Tibial nerve (tissue), 4 donors: Measurements from ENCODE around the gene CFAP206. TPM values are rescaled to one million over a fixed set of nuclear protein-coding genes. Genes with fewer than 3 reads are reported as not detected.

ENCODE experiments used
- DNase-seq, 2 donors: peaks; one replicate each; pipeline ENCODE4 v3.0.0-alpha.2; 2019; ENCODE audit warnings: low spot score in 2 of 2
- H3K27ac ChIP-seq, 4 donors: fragments of 200-600 bp; sonication (generic) in 3 of 4; one replicate each; pipeline ENCODE4 v1.5.1; 2017 to 2019; ENCODE audit warnings: mild to moderate bottlenecking in 1 of 4
- H3K27me3 ChIP-seq, 2 donors: fragments of 200-600 bp; sonication (generic) in 1 of 2; one replicate each; pipeline versions ENCODE4 v1.5.1 to v1.6.0; 2017 to 2019
- H3K36me3 ChIP-seq, 3 donors: fragments of 200-600 bp; sonication (generic); one replicate each; pipeline ENCODE4 v1.5.1; 2018 to 2019
- H3K4me1 ChIP-seq, 4 donors: fragments of 200-600 bp; sonication (generic) in 3 of 4; one replicate each; pipeline ENCODE4 v1.5.1; 2017 to 2019
- H3K4me3 ChIP-seq, 4 donors: fragments of 200-600 bp; sonication (generic) in 3 of 4; one replicate each; pipeline ENCODE4 v1.5.1; 2017 to 2019; ENCODE audit warnings: mild to moderate bottlenecking in 1 of 4, moderate library complexity in 1 of 4
- H3K9me3 ChIP-seq, 4 donors: fragments of 200-600 bp; sonication (generic) in 3 of 4; one replicate each; pipeline ENCODE4 v1.5.1; 2017 to 2019
- EP300 ChIP-seq, 2 donors: sonication (generic); formaldehyde crosslinking; IDR thresholded peaks; one replicate each; pipeline ENCODE4 v1.6.1; 2017; ENCODE audit warnings: antibody characterized with exemption in 2 of 2, mild to moderate bottlenecking in 1 of 2
- POLR2A ChIP-seq, 2 donors: fragments of 450-650 bp; IDR thresholded peaks; one replicate each; pipeline ENCODE4 v1.6.1; 2017; ENCODE audit warnings: antibody characterized with exemption in 2 of 2, mild to moderate bottlenecking in 2 of 2, moderate library complexity in 2 of 2
- WGBS, 2 donors: methylation state at CpG; one replicate each; pipeline ENCODE4 v1.1.5; 2018; 5-methylcytosine and 5-hydroxymethylcytosine counted together
- total RNA-seq, 4 donors: library from RNA; depleted of rRNA; stranded (reverse); fragments of >200 nt; gene quantifications; one replicate each; pipeline ENCODE4 v1.1.0, GENCODE V29; 2016
- TF ChIP-seq, protein P1 (sequence below), 5 experiments: fragments of 200-600 bp in 3 of 5; fragments of 450-650 bp in 2 of 5; sonication (generic) in 3 of 5; IDR thresholded peaks; one replicate each; pipeline ENCODE4 v1.5.1; 2016 to 2019; ENCODE audit warnings: antibody characterized with exemption in 5 of 5, mild to moderate bottlenecking in 3 of 5, moderate library complexity in 2 of 5

CFAP206 gene
- total RNA-seq, 4 donors from 2014 or later, result not detected

DNA sequence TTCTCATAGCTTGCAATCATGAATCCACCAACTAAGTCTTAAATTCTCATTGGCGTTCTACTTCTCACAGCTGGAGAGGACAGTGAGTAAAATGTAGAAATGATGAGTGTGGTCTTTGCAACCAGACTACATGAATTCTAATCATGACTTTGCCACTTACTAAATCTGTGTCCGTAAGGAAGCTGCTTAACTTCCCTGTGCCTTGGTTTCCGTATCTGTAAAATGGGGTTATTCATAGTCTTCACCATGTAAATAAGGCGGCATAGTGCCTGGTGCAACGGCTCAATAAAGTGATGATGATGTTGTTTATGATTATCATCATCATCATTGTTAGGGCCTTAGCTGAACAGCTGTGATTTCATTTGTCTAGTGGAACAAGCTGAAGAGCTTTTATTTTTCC is 12.6 kb downstream of the CFAP206 start:
- WGBS, 2 donors, result 90 to 94% methylated on average over 5 of the region's 5 CpGs
- no peak overlapping the region for H3K4me3 ChIP-seq
- DNase-seq, result no peak
- no peaks in the 10 kb centered on the region for H3K27me3 ChIP-seq
- no peaks in the 10 kb centered on the region for H3K36me3 ChIP-seq
- TF ChIP-seq EP300 (IDR thresholded peaks at IDR 0.05) (no peak), POLR2A (IDR thresholded peaks at IDR 0.05) (no peak)
- TF ChIP-seq, protein P1, sequence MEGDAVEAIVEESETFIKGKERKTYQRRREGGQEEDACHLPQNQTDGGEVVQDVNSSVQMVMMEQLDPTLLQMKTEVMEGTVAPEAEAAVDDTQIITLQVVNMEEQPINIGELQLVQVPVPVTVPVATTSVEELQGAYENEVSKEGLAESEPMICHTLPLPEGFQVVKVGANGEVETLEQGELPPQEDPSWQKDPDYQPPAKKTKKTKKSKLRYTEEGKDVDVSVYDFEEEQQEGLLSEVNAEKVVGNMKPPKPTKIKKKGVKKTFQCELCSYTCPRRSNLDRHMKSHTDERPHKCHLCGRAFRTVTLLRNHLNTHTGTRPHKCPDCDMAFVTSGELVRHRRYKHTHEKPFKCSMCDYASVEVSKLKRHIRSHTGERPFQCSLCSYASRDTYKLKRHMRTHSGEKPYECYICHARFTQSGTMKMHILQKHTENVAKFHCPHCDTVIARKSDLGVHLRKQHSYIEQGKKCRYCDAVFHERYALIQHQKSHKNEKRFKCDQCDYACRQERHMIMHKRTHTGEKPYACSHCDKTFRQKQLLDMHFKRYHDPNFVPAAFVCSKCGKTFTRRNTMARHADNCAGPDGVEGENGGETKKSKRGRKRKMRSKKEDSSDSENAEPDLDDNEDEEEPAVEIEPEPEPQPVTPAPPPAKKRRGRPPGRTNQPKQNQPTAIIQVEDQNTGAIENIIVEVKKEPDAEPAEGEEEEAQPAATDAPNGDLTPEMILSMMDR (IDR thresholded peaks at IDR 0.05), result no peak
- H3K4me1 ChIP-seq, result no peaks in the 10 kb centered on the region
- no peaks in the 10 kb centered on the region for H3K9me3 ChIP-seq
- H3K27ac ChIP-seq, result no peak overlapping the region

DNA sequence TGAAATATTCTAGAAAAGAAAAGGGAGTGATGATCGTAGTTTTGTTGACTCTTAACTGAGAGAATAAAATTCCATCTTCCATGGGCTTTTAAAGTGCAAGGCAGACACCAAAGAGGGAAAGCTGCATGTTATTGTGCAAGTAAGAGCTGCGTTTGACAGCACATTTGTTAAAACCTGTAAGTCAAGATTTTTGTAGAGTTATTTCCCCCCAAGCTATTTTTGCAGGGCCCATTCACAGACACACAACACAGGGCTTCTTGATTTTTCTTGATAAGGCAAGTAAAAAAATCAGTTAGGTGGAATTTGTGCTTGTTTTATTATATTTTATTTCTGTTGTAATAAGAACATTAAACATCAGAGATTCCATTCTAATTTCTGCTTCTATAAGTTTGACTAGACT is 13.8 kb downstream of the CFAP206 start:
- TF ChIP-seq, protein P1 (IDR thresholded peaks at IDR 0.05), result no peak
- TF ChIP-seq POLR2A (IDR thresholded peaks at IDR 0.05) (no peak), EP300 (IDR thresholded peaks at IDR 0.05) (no peak)
- no peaks in the 10 kb centered on the region for H3K27me3 ChIP-seq
- H3K4me3 ChIP-seq, result no peak overlapping the region
- WGBS, 2 donors, result 58 to 59% methylated on average over 2 of the region's 2 CpGs
- no peaks in the 10 kb centered on the region for H3K4me1 ChIP-seq
- H3K9me3 ChIP-seq, result no peaks in the 10 kb centered on the region
- H3K36me3 ChIP-seq, result no peaks in the 10 kb centered on the region
- no peak for DNase-seq
- no peak overlapping the region for H3K27ac ChIP-seq

DNA sequence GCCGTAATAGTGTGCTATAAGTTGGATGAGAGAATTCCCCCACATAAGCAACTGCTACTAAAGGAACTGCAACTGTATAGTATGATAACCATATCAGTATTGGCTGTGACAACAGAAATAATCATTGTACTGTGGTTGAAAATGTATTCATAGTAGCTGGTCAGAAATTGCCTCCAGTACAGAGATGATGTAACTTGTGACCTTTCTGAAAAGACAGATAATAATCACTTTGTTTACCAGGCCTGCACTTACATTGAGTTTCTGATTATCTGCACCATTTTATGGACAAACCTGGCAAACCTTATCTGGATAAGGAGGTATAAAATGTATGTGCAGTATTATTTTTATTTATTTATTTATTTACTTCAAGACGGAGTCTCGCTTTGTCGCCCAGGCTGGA is 19.0 kb downstream of the CFAP206 start:
- no peak overlapping the region for H3K27ac ChIP-seq
- H3K4me1 ChIP-seq, result no peaks in the 10 kb centered on the region
- DNase-seq, result no peak
- H3K27me3 ChIP-seq, result no peaks in the 10 kb centered on the region
- 83 to 86% methylated on average over 4 of the region's 4 CpGs for WGBS, 2 donors
- H3K4me3 ChIP-seq, result no peak overlapping the region
- no peaks in the 10 kb centered on the region for H3K9me3 ChIP-seq
- no peaks in the 10 kb centered on the region for H3K36me3 ChIP-seq
- TF ChIP-seq EP300 (IDR thresholded peaks at IDR 0.05) (no peak), POLR2A (IDR thresholded peaks at IDR 0.05) (no peak)
- TF ChIP-seq, protein P1 (IDR thresholded peaks at IDR 0.05), result no peak

DNA sequence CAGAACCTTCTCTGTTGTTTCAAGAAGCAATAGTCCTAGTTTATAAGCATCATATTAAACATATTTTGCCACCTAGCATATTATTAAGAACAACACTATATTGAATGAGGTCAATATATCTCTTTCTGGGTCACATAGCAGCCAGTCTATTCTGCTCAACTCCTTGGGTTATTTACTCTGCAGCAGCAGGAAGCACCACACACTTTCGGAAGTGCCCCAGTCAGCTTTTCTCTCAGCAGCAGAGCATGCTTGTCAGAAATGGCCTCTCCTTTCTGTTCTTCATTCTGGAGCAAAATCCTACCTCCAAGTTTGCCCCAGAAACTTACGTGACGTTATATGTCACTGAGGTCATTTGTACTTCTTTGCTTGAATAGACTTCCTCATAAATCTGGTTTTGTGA is 22.7 kb downstream of the CFAP206 start:
- no peak for DNase-seq
- no peaks in the 10 kb centered on the region for H3K9me3 ChIP-seq
- TF ChIP-seq, protein P1 (IDR thresholded peaks at IDR 0.05), result no peak
- TF ChIP-seq POLR2A (IDR thresholded peaks at IDR 0.05) (no peak), EP300 (IDR thresholded peaks at IDR 0.05) (no peak)
- H3K36me3 ChIP-seq, result no peaks in the 10 kb centered on the region
- no peak overlapping the region for H3K27ac ChIP-seq
- no peak overlapping the region for H3K4me3 ChIP-seq
- H3K27me3 ChIP-seq, result no peaks in the 10 kb centered on the region
- 59 to 60% methylated on average over 3 of the region's 3 CpGs for WGBS, 2 donors
- no peaks in the 10 kb centered on the region for H3K4me1 ChIP-seq

DNA sequence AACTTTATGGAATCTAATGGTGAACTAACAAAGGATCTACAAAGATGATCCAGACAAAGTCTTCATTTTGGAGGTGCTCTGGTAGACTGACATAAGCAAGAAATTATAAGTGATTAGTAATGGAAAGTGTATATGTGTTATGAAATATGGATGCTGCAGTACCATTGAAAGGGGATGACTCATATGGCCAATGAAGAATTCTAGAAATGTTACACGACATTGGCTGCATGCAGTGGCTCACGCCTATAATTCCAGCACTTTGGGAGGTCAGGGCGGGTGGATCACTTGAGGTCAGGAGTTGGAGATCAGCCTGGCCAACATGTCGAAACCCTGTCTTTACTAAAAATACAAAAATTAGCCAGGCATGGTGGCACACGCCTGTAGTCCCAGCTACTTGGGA is 23.5 kb downstream of the CFAP206 start:
- no peaks in the 10 kb centered on the region for H3K36me3 ChIP-seq
- no peak overlapping the region for H3K4me3 ChIP-seq
- TF ChIP-seq EP300 (IDR thresholded peaks at IDR 0.05) (no peak), POLR2A (IDR thresholded peaks at IDR 0.05) (no peak)
- TF ChIP-seq, protein P1 (IDR thresholded peaks at IDR 0.05), result no peak
- no peaks in the 10 kb centered on the region for H3K27me3 ChIP-seq
- H3K9me3 ChIP-seq, result no peaks in the 10 kb centered on the region
- DNase-seq, result no peak
- 68 to 82% methylated on average over 5 of the region's 5 CpGs for WGBS, 2 donors
- no peaks in the 10 kb centered on the region for H3K4me1 ChIP-seq
- H3K27ac ChIP-seq, result no peak overlapping the region
